Endothelial cell (in vitro differentiated cells): Measurements from ENCODE around the gene DPP10. TPM values are rescaled to one million over a fixed set of nuclear protein-coding genes. Genes with fewer than 3 reads are reported as not detected.

Source experiments
- DNase-seq: peaks from one replicate; pipeline ENCODE4 v3.0.0; 2021; ENCODE audit warnings: low spot score
- H3K27ac Mint-ChIP-seq: one replicate; pipeline ENCODE4 v1.8.0; 2021; ENCODE audit warnings: mixed read lengths, inconsistent platforms; ENCODE audit not compliant: unreplicated experiment
- H3K27me3 Mint-ChIP-seq: one replicate; pipeline ENCODE4 v1.8.0; 2021; ENCODE audit warnings: mild to moderate bottlenecking, moderate library complexity, mixed read lengths, inconsistent platforms; ENCODE audit not compliant: unreplicated experiment
- H3K36me3 Mint-ChIP-seq: one replicate; pipeline ENCODE4 v1.8.0; 2021; ENCODE audit warnings: mild to moderate bottlenecking, low read depth, mixed read lengths, inconsistent platforms; ENCODE audit not compliant: unreplicated experiment
- H3K4me1 Mint-ChIP-seq: one replicate; pipeline ENCODE4 v1.8.0; 2021; ENCODE audit warnings: mild to moderate bottlenecking, mixed read lengths, inconsistent platforms; ENCODE audit not compliant: unreplicated experiment
- H3K4me3 Mint-ChIP-seq: one replicate; pipeline ENCODE4 v1.8.0; 2021; ENCODE audit warnings: mild to moderate bottlenecking, mixed read lengths, inconsistent platforms; ENCODE audit not compliant: unreplicated experiment
- H3K9me3 Mint-ChIP-seq: one replicate; pipeline ENCODE4 v1.8.0; 2021; ENCODE audit warnings: mixed read lengths, inconsistent platforms; ENCODE audit not compliant: unreplicated experiment
- CTCF ChIP-seq: fragments of 200-600 bp; sonication (generic); IDR thresholded peaks from one replicate; pipeline ENCODE4 v1.5.0; 2021; ENCODE audit warnings: antibody characterized with exemption; ENCODE audit not compliant: unreplicated experiment
- total RNA-seq: library from RNA; stranded (reverse); fragmentation: NEBNext Ultra II Directional; extraction: Animal tissue kit (Norgen Biotek cat#: 25700); gene quantifications from one replicate; pipeline ENCODE4 v1.2.1, GENCODE V29; 2021; ENCODE audit not compliant: unreplicated experiment

The DPP10 gene
- total RNA-seq, 1 donor from 2014 or later = 3.3 TPM

- Mint-ChIP-seq H3K27ac (no peak overlapping the region), H3K9me3 (no peaks in the 10 kb centered on the region), H3K27me3 (no peaks in the 10 kb centered on the region), H3K4me1 (peaks cover 2% of the 10 kb centered on the region), H3K36me3 (no peaks in the 10 kb centered on the region), H3K4me3 (no peak overlapping the region)
- no peak for TF ChIP-seq CTCF
- DNase-seq = no peak
These were observed 1295.7 kb downstream of the DPP10 start for GRCh38 chr2:115738111-115738510.

GRCh38 chr2:115739574-115739973, 1297.1 kb downstream of the DPP10 start:
- no peak overlapping the region for H3K27ac Mint-ChIP-seq
- H3K36me3 Mint-ChIP-seq = no peaks in the 10 kb centered on the region
- no peaks in the 10 kb centered on the region for H3K27me3 Mint-ChIP-seq
- H3K4me3 Mint-ChIP-seq = no peak overlapping the region
- TF ChIP-seq CTCF = no peak
- peak; percentile 7 for DNase-seq
- H3K9me3 Mint-ChIP-seq = no peaks in the 10 kb centered on the region
- no peaks in the 10 kb centered on the region for H3K4me1 Mint-ChIP-seq

GRCh38 chr2:115746151-115746550, 1303.7 kb downstream of the DPP10 start:
- no peak for TF ChIP-seq CTCF
- no peaks in the 10 kb centered on the region for H3K9me3 Mint-ChIP-seq
- no peak for DNase-seq
- H3K4me1 Mint-ChIP-seq = no peaks in the 10 kb centered on the region
- H3K27ac Mint-ChIP-seq = no peak overlapping the region
- H3K27me3 Mint-ChIP-seq = no peaks in the 10 kb centered on the region
- H3K4me3 Mint-ChIP-seq = no peak overlapping the region
- no peaks in the 10 kb centered on the region for H3K36me3 Mint-ChIP-seq

GRCh38 chr2:115757286-115757685, 1314.8 kb downstream of the DPP10 start:
- H3K4me3 Mint-ChIP-seq = no peak overlapping the region
- DNase-seq = no peak
- H3K36me3 Mint-ChIP-seq = no peaks in the 10 kb centered on the region
- H3K9me3 Mint-ChIP-seq = no peaks in the 10 kb centered on the region
- no peaks in the 10 kb centered on the region for H3K27me3 Mint-ChIP-seq
- no peaks in the 10 kb centered on the region for H3K4me1 Mint-ChIP-seq
- no peak for TF ChIP-seq CTCF
- no peak overlapping the region for H3K27ac Mint-ChIP-seq

GRCh38 chr2:115763601-115764000, 1321.2 kb downstream of the DPP10 start:
- no peak for TF ChIP-seq CTCF
- no peaks in the 10 kb centered on the region for H3K36me3 Mint-ChIP-seq

More at GRCh38 chr2:115763601-115764000, 1321.2 kb downstream of the DPP10 start:
- H3K27ac Mint-ChIP-seq = no peak overlapping the region
- no peak for DNase-seq
- H3K4me1 Mint-ChIP-seq = no peaks in the 10 kb centered on the region
- no peak overlapping the region for H3K4me3 Mint-ChIP-seq
- H3K27me3 Mint-ChIP-seq = no peaks in the 10 kb centered on the region
- no peaks in the 10 kb centered on the region for H3K9me3 Mint-ChIP-seq
